ENCODE measurements around the gene CCNI. TPM values are rescaled to one million over a fixed set of nuclear protein-coding genes. Genes with fewer than 3 reads are reported as not detected.
"Not testable (repeated sequence)": the region's sequence is repeated elsewhere in the genome, so short reads cannot be mapped to it uniquely, and the experiment has no call there.

CCNI gene
- total RNA-seq, 1 donor, result 187 TPM

GRCh38 chr4:77031544-77031943, 44.2 kb downstream of the CCNI start:
- no peak for TF ChIP-seq CTCF (IDR thresholded peaks at IDR 0.05; ENCODE audit: insufficient read depth, low read depth, low read length)
- H3K4me3 ChIP-seq (ENCODE audit: low read depth, low read length), result no peak overlapping the region
- no peak for DNase-seq (ENCODE audit: low read depth)

- H3K4me3 ChIP-seq (ENCODE audit: low read depth, low read length); DNase-seq (ENCODE audit: low read depth): not testable (repeated sequence)
These were observed 46.0 kb downstream of the CCNI start for GRCh38 chr4:77029757-77030156.

GRCh38 chr4:77028246-77028645, 47.5 kb downstream of the CCNI start:
- no peak for DNase-seq (ENCODE audit: low read depth)
- H3K4me3 ChIP-seq (ENCODE audit: low read depth, low read length), result no peak overlapping the region
- TF ChIP-seq CTCF (IDR thresholded peaks at IDR 0.05; ENCODE audit: insufficient read depth, low read depth, low read length), result no peak

GRCh38 chr4:77026322-77026704, 49.5 kb downstream of the CCNI start:
- TF ChIP-seq CTCF (IDR thresholded peaks at IDR 0.05; ENCODE audit: insufficient read depth, low read depth, low read length), result no peak
- DNase-seq (ENCODE audit: low read depth), result no peak
- H3K4me3 ChIP-seq (ENCODE audit: low read depth, low read length), result no peak overlapping the region

GRCh38 chr4:77025643-77026321, 50.0 kb downstream of the CCNI start:
- H3K4me3 ChIP-seq (ENCODE audit: low read depth, low read length), result no peak overlapping the region
- no peak for TF ChIP-seq CTCF (IDR thresholded peaks at IDR 0.05; ENCODE audit: insufficient read depth, low read depth, low read length)
- peak; percentile 56 for DNase-seq (ENCODE audit: low read depth)

GRCh38 chr4:77023920-77024319, 51.9 kb downstream of the CCNI start:
- no peak overlapping the region for H3K4me3 ChIP-seq (ENCODE audit: low read depth, low read length)
- no peak for TF ChIP-seq CTCF (IDR thresholded peaks at IDR 0.05; ENCODE audit: insufficient read depth, low read depth, low read length)
- DNase-seq (ENCODE audit: low read depth), result peak; percentile 84

GRCh38 chr4:77022560-77023179, 53.1 kb downstream of the CCNI start:
- TF ChIP-seq CTCF (IDR thresholded peaks at IDR 0.05; ENCODE audit: insufficient read depth, low read depth, low read length), result no peak
- no peak overlapping the region for H3K4me3 ChIP-seq (ENCODE audit: low read depth, low read length)
- peak; percentile 71 for DNase-seq (ENCODE audit: low read depth)
